NCI-H1048 (cell line): Measurements from ENCODE around the gene MEIOSIN.
A peak's percentile ranks its signal among the peaks of the same experiment; 100 is the strongest.
"Not testable (repeated sequence)": the region's sequence is repeated elsewhere in the genome, so short reads cannot be mapped to it uniquely, and the experiment has no call there.

ENCODE experiments used
- DNase-seq: peaks from one replicate; lab custom pipeline; 2025; lab: John Stamatoyannopoulos, UW

The MEIOSIN gene

GRCh38 chr19:45780448-45781213 is 47.4 kb downstream of the MEIOSIN start:
- DNase-seq: no peak

GRCh38 chr19:45781214-45782161 is 48.2 kb downstream of the MEIOSIN start:
- DNase-seq: no peak

GRCh38 chr19:45782162-45782691 is 49.0 kb downstream of the MEIOSIN start, which contains the start of gene DMPK:
Gene DMPK, minus strand, starts transcription at chr19:45782490. Its CDS starts 138 bp downstream, at chr19:45782352.
- DNase-seq: no peak

GRCh38 chr19:45782820-45783785 is 49.9 kb downstream of the MEIOSIN start:
- no peak for DNase-seq

GRCh38 chr19:45784096-45784495 is 50.9 kb downstream of the MEIOSIN start:
- DNase-seq: no peak

GRCh38 chr19:45785097-45785496 is 51.9 kb downstream of the MEIOSIN start:
- no peak for DNase-seq

GRCh38 chr19:45785781-45786532 is 52.7 kb downstream of the MEIOSIN start:
- DNase-seq: no peak

GRCh38 chr19:45786533-45786894 is 53.3 kb downstream of the MEIOSIN start:
- DNase-seq: no peak

GRCh38 chr19:45789035-45789786 is 56.0 kb downstream of the MEIOSIN start:
- DNase-seq: no peak

GRCh38 chr19:45790942-45791341 is 57.7 kb downstream of the MEIOSIN start:
- DNase-seq: no peak

- no peak for DNase-seq
These were observed 58.7 kb downstream of the MEIOSIN start for GRCh38 chr19:45791744-45792469.

GRCh38 chr19:45792470-45793177 is 59.4 kb downstream of the MEIOSIN start, which contains the start of gene DMWD:
Gene DMWD, minus strand, starts transcription at chr19:45792845. Its CDS starts 89 bp downstream, at chr19:45792756.
- peak; percentile 96 for DNase-seq

GRCh38 chr19:45793178-45793564 is 59.9 kb downstream of the MEIOSIN start:
- no peak for DNase-seq

- DNase-seq: no peak
These were observed 60.6 kb downstream of the MEIOSIN start for GRCh38 chr19:45793876-45794275.

GRCh38 chr19:45794627-45795026 is 61.4 kb downstream of the MEIOSIN start:
- DNase-seq: no peak

- peak; percentile 29 for DNase-seq
These were observed 65.8 kb downstream of the MEIOSIN start for GRCh38 chr19:45798995-45799517.

GRCh38 chr19:45799541-45799940 is 66.3 kb downstream of the MEIOSIN start:
- DNase-seq: not testable (repeated sequence)

GRCh38 chr19:45800070-45800553 is 66.9 kb downstream of the MEIOSIN start:
- no peak for DNase-seq
